Inferior parietal cortex (tissue), 1 donor: ENCODE results near the gene PAFAH2.
A peak's percentile ranks its signal among the peaks of the same experiment; 100 is the strongest.
"Not testable (repeated sequence)": the region's sequence is repeated elsewhere in the genome, so short reads cannot be mapped to it uniquely, and the experiment has no call there.

Experiments
- DNase-seq: peaks from one replicate; pipeline ENCODE4 v3.0.0-alpha.2; 2016; ENCODE audit errors: extremely low spot score

The PAFAH2 gene

DNA sequence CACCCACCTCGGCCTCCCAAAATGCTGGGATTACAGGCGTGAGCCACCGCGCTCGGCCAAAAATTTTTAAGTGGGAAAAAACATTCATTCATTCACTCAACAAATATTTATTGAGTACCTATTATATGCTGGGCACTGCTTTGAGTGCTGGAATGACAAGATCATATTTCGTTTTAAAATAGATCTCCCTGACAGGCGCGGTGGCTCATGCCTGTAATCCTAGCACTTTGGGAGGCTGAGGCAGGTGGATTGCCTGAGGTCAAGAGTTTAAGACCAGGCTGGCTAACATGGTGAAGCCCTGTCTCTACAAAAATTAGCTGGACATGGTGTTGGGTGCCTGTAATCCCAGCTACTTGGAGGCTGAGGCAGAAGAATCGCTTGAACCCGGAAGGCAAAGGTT is 11.1 kb downstream of the PAFAH2 start:
- not testable (repeated sequence) for DNase-seq

DNA sequence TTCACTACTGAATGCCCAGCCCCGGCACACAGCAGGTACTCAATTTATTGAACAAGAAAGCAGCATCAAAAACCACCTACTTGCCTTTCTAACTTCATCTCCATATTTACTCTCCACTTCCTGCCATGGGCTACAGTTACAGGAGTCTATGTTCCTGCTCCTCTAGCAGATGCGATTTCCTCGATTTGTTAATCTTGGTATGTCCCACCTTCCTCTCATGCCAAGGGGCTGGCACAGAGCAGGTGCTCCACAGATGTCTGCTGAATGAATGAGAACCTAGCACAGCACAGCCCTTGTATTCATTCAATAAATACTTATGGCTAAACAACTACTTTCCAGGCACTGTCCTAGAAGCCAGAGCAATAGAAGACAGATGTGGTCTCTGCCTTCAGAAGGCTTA is 12.2 kb downstream of the PAFAH2 start:
- no peak for DNase-seq

DNA sequence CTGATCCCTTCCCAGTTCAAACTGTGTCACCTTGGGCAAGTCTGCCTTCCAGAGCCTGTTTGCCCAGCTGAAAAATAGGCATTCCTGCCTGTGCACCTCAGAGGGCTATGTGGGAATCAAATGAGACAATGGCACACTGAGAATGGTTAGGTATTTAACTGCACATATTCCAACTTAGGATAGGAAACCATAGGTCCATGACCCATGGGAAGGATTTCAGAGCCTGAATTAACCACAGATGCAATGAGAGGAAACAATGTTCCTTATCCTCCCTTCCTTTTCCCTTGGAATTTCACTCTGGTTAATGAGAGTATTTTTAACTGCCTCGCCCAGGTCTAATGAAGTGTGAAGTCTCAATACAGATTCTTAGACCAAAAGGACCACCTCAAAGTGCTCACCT is 12.7 kb downstream of the PAFAH2 start:
- no peak for DNase-seq

DNA sequence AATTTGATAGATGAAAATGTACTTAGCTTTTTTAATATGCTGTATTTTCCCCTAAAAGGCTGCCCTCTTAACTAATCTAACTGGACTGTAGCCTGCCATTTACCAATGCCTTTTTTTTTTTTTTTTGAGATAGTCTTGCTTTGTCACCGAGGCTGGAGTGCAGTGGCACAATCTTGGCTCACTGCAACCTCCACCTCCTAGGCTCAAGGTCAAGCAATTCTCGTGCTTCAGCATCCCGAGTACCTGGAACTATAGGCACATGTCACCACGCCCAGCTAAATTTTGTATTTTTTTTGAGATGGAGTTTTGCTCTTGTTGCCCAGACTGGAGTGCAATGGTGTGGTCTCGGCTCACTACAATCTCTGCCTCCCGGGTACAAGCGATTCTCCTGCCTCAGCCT is 18.7 kb downstream of the PAFAH2 start:
- no peak for DNase-seq

DNA sequence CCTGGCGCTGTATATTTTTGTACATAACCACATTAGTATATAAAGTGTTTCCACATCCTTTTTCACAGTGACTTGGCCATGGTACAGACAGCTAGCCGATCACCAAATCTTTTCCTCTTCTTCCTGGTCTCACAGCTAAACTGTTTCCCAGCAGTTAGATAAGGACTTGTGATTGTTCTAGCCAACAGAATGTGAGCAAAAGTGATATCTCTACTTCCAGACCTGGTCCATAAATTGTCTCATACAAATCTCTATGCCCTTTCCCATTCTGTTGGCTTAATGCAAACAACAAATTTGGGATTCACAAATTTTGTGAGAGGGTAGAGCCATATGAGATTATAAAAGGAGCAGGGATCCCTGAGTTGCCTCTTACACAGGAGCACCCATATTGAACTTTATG is 19.5 kb downstream of the PAFAH2 start:
- no peak for DNase-seq

DNA sequence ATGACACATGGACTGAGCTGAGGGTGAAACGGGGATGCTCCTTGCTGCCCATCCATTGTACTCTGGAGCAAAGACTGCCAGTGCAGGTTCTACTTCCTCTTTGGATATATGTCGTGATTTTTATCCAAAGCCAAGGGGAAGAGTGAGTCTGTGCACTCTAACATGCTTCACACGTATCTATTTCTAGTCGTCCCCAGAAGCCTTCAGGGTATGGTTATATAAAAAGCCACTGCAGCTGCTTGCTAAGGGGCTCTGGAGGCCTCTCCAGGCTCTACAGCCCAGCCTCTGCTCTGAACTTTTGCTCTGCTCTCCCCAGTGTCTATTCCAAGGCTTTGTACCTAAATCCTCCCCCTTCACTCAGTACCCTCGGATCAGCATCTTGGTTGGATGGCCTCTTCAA is 20.1 kb downstream of the PAFAH2 start:
- DNase-seq = peak; percentile 49

DNA sequence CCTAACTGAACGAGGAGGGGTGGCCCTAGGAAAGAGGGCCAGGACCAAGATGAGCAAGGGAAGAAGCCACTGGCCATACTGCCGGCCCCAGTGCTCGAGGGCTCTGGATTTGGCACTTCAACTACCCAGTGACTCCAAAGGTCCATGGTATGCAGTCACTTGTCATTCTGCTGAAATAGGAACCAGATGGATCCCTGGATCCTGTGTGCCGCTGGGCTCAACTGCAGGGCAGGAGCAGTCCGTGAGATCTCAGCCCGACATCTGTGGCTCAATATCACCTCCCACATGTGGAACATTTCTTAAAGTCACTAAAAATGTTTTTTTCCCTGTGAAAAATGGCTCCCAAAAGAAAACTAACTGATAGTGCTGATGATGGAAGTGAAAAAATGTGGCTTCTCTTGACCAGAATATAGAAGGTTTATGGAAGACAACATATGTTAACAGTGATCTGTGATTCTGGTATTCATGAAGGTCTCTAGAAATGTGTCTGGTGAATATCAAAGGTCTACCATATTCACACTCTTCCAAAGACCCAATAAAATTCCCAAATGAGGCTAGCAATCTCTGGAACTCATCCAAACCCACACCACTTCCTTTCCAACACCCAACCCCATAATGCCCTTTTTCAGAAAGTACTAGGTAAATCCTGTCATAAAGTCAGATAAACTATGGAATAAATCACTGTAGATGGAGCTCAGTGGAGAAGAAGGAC is 24.1 kb downstream of the PAFAH2 start:
- DNase-seq = peak; percentile 28

DNA sequence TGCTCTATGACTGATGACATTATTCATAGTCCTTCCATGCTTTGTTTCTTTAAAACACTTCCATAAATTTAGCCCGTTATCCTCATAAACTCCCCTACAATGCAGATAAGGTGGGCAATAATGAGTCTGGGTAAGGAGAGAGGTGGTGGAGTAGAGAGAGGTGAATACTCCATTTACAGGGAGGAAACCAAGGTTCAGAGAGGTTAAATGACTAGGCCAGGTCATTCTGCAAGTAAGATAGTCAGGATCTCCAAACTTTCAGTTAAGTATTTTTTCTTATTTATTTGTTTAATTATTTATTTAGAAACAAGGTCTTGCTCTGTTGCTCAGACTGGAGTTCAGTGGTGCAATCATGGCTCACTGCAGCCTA is 26.1 kb downstream of the PAFAH2 start:
- DNase-seq = no peak

DNA sequence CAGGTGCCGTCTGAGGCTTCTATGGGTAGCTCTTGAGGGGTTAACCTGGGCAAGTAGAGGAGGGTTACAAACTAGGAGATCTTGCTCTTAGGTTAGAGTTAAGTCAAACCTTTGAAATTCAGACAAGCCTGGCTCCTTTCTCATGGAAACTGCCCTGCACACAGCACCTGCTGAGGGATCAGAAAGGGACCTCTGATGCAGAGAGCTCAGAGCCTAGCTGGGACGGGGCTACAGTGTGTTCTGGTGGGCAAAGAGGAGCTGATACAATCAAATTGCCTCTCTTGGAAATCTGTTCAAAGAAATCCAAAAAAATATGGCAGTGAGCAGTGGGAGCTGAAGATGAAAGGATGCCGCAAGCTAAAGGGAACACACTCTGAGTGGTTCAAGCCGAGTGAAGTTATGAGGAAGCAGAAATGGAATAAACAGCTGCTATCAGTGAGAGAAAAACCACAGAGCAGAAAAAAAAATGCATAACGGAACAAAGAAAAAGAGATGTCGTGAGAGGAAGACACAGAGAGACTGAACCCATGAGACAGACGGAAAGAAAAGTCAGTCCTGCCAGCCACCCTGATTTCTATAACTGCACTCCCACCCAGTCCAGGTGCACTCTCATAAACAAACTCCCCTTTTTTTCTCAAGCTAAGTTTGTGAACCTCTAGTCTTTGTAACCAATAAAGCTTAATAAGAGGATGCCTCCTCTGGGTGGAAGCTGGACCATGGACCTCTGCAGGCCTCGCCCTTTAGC is 26.6 kb downstream of the PAFAH2 start:
- no peak for DNase-seq

DNA sequence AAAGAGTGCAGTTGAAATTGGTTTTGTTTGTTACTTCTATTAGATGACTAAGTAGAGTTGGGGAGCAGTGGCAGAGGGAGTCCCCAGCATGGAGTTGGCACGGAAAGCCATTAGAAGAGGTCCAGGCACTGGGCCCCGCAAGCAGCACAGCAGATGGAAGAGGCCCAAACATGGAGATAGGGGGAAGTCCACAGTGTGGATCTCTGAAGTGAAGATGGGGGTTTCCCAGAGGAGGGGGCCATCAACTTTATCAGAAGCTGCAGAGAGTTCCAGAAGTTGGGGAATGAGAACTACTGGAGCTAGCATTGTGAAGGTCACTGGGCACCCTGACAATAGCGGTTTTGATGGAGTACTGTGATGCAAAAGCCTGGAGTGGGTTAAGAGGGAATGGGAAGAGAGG is 30.6 kb downstream of the PAFAH2 start:
- no peak for DNase-seq

DNA sequence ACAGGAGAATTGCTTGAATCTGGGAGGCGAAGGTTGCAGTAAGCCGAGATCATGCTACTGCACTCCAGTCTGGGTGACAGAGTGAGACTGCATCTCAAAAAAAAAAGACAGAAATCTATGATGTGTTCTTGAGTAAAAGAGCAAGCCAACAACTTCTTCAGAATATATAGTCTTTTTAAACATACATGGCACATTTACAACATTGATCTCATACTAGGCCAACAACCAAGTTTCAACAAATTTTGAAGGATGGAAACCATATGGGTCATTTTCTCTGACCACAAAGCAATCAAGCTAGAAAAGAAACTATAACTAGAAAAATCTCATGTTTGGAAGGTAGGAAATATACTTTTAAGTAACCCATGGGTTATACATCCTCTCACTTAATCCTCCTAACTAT is 38.3 kb downstream of the PAFAH2 start:
- no peak for DNase-seq

DNA sequence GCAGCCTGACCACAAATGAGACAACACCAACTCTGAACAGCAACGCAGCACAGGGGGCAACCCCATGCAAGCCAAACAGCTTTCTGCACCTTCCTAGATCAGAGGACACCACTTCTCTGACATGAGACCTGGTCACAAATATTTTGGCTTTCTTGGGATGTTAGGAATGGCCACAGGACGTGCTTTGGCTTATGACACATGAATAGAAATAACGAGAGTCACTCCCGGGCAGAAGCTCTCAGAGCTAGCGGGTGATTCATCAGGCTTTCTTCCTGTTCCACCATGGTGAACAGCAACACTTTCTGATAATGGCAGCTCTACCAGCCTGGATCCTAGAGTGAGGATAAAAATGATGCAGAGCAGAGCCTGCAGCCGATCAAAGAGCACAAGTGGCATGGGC is 39.4 kb downstream of the PAFAH2 start:
- DNase-seq = no peak

DNA sequence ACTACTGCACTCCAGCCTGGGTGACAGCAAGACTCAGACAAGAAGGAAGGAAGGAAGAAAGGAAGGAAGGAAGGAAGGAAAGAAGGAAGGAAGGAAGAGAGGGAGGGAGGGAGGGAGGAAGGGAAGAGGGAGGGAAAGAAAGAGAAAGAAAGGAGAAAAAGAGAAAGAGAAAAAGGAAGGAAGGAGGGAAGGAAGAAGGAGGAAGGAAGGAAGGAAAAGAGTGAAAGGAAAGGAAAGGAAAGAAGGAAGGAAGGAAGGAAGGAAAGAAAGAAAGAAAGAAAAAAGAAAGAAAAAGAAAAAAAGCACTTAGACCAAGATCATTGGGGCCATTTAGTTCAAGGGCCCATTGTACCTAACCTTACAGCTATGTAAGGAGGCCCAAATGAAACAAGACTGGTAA is 42.3 kb downstream of the PAFAH2 start:
- no peak for DNase-seq

DNA sequence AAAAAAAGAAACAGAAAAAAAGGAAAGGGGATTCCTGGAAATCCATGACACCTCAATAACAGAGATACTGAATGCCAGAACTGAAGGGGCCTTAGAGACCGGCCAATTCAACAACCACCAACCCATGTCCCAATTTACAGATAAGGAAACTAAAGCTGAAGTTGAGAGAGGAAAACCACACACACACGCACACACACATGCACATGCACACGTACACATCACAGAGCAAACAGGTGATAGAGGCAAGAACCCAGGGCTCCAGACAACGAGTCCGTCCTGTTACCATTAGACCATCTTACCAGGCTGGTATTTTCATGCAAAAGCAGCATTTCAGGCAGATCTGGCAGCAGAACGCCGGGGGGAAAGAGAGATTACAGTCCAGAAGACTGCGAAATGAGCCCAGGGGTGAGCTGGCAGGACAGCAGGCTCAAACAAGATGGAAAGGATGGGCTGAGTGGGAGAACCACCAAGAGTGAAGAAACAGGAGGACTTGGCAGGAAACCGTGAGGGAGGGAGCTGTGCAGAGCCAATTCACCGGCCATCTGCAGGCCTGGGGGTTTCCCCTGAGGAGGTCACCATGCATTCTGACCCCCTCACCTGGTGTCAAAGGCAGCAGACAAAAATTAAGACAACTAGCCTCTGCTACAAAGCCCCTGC is 43.5 kb downstream of the PAFAH2 start:
- no peak for DNase-seq

DNA sequence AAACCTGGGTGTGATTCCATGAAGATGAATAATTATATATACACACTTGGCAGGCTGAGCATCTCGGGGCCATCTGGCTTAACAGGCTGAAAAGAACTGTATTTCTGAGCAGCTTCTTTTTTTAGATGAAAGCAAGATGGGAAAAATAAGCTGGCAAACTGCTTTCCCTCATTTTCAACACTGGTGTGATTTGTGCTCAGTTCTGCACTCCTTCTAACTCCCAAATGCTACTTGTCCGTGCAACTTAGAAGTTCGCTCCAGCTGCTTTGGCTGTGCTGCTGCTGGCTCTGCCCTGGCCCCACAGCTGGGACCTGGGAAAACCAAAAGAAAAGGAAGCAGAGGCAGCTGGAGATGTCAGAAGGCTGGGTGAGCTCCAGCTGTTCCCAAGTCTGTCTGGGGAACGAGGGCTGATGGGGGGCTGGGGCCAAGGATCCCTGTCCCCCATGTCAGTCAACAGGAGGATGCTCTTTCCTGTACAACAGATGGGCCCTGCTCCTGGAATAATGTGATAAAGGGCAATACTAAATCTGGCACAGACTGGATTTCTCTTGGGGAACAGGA is 44.9 kb downstream of the PAFAH2 start:
- peak; percentile 61 for DNase-seq

DNA sequence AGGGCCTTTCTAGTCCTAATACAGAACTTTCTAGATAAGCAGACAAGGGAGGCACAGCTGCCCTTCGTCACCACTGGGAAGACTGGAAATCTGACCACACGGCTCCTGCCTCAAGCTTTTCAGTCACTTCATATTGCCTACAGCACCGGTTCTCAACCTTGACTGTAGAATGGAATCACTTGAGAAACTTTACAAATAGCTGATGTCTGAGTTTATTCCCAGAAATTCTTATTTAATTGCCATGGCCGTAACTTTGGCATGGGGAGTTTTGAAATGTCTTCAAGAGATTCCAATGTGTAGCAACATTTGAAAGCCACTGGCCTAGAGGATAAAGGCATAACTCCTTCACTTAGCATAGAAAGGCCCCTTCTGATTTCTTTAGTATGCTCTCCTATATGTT is 49.2 kb downstream of the PAFAH2 start:
- DNase-seq = no peak

DNA sequence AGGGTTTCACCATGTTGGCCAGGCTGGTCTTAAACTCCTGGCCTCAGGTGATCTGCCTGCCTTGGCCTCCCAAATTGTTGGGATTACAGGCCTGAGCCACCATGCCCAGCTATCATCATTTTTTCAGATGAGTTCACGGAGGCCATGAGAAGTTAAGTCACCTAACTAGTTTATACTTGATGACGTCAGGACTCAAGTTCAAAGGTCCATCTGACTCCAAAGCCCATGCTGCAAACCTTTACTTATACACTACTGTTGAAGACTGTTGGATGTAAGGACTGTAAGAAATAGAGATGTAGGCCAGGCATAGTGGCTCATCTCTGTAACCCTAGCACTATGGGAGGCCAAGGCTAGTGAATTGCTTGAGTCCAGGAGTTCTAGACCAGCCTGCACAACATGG is 50.8 kb downstream of the PAFAH2 start:
- DNase-seq = no peak

DNA sequence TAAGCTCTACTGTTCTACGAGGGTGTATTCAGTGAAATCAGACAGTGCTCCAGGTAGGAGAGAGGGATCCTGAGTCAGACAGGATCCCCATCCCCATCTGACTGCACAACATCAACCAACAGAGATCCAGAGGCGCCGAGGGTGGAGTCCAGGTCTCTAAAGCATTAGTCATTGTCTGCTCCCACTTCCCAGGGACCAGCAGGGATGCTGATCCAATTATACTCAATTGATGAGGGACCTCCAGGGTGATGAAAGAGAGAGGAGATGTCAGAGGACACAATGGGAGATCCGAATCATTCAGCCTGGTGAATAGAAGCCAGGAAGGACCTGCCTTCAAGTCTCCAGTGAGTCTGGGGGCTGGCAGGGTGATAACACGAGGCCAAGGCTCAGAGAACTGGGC is 52.1 kb downstream of the PAFAH2 start:
- DNase-seq = no peak

DNA sequence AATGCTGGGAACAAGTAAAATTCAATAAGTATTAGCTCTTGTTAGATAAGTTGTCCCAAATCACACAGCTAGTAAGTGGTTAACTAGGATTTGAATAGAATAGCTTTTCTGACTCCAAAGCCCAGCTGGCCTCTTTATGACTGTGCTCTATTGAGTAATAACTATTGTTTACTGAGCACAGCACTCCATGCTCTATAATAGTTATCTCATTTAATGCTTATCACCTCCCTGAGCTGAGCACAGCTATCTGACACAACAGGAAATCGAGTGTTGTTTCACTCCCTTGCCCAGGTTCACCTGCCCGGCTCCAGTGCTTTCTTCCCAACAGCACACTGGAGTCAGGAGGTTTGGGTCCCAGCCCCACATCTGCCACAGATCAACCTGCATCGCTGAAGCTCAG is 52.9 kb downstream of the PAFAH2 start:
- DNase-seq = no peak

DNA sequence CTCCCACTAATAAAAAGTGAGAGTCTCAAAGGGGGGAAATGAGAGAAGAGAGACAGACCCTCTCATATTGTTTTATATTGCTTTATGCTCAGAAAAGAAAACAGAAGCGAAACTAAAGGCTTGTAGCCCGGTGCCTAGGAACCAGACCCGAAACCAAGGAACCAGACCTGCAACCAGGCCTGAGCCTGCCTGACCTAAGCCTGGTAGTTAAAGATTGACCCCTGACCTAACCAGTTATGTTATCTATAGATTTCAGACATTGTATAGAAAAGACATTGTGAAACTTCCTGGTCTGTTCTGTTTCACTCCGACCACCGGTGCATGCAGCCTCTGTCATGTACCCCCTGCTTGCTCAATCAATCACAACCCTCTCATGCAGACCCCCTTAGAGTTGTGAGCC is 54.4 kb downstream of the PAFAH2 start:
- DNase-seq = not testable (repeated sequence)

DNA sequence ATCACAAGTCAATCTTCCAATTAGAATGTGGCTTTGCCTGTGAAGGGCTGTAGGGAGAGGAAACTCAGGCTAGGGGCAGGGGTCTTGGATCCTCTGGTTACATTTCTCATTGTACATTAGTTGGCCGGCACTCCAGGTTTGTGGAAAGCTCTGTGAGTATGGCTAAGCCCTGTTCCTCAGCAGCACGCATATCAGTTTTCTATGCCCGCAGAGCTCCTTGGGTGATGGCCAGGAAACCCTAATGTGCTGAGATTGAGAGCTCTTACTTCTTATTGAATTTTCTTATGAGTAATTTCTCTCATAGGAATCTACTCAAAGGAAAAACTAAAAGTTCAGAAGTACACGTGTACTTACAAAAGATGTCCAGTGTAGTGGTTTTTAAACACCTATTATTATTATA is 60.9 kb downstream of the PAFAH2 start:
- DNase-seq = no peak

DNA sequence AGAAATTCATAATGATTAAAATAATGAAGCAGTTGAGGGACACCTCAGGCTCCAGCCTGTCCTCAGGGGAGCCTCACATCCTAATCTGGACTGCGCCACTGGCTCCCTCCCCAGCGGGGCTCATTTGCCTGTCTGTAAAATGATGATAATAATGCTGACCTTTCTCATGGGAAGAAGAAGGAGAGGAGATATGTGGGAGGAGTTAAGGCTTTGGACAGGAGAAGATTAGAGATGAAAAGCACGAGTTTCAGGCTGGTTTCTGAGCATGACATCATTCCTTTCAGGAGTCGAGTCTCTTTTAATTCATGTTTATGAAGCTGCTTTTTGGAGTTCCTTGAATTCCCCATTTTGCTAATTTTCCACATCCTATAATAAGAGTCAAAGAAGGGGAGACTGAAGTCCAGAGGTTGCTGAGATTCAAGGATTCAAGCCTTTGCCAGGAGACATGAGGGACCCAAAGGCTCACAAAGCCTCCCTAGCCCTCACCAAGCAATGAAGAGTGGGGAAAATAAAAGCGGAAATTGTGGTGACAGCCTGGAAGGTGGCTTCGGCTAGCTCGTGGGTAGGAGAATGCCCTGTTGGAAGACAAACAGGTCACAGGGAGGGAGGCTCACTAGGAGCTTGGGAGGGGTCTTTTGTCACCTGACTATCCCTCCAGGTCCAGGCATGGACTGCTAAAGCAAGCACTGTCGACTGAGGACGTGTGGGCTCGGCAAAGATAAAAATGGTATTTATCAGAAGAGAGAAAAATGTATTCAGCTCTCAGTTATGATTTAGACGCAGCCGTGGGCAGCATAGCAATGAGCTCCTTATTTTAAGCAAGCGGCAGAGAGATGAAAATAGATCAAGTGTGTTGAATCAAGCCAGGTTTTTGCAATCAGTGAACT is 64.1 kb downstream of the PAFAH2 start:
- DNase-seq = peak; percentile 66
